Activated naive CD8-positive, alpha-beta T cell (primary cell): ENCODE results near the gene TTLL5.

Experiments
- H3K27ac Mint-ChIP-seq: one replicate; pipeline ENCODE4 v1.8.0; 2021; ENCODE audit warnings: mixed read lengths
- H3K27me3 Mint-ChIP-seq: one replicate; pipeline ENCODE4 v1.8.0; 2021; ENCODE audit warnings: mixed read lengths
- H3K36me3 Mint-ChIP-seq: one replicate; pipeline ENCODE4 v1.8.0; 2021; ENCODE audit warnings: mixed read lengths
- H3K4me1 Mint-ChIP-seq: one replicate; pipeline ENCODE4 v1.8.0; 2021; ENCODE audit warnings: low read depth, mixed read lengths
- H3K4me3 Mint-ChIP-seq: one replicate; pipeline ENCODE4 v1.8.0; 2021; ENCODE audit warnings: mild to moderate bottlenecking, mixed read lengths
- H3K9me3 Mint-ChIP-seq: one replicate; pipeline ENCODE4 v1.8.0; 2021; ENCODE audit warnings: low read depth, mixed read lengths

Gene TTLL5

GRCh38 chr14:75702122-75702521, 41.1 kb downstream of the TTLL5 start:
- no peak overlapping the region for H3K4me3 Mint-ChIP-seq
- H3K9me3 Mint-ChIP-seq, result no peaks in the 10 kb centered on the region
- H3K27ac Mint-ChIP-seq, result no peak overlapping the region
- H3K4me1 Mint-ChIP-seq, result no peaks in the 10 kb centered on the region
- H3K36me3 Mint-ChIP-seq, result peaks cover 17% of the 10 kb centered on the region
- no peaks in the 10 kb centered on the region for H3K27me3 Mint-ChIP-seq

GRCh38 chr14:75702616-75703261, 41.7 kb downstream of the TTLL5 start:
- Mint-ChIP-seq H3K27me3 (no peaks in the 10 kb centered on the region), H3K9me3 (no peaks in the 10 kb centered on the region), H3K36me3 (peaks cover 18% of the 10 kb centered on the region), H3K4me3 (no peak overlapping the region), H3K4me1 (no peaks in the 10 kb centered on the region), H3K27ac (no peak overlapping the region)

GRCh38 chr14:75703467-75703866, 42.4 kb downstream of the TTLL5 start:
- Mint-ChIP-seq H3K36me3 (peaks cover 20% of the 10 kb centered on the region), H3K27me3 (no peaks in the 10 kb centered on the region)

GRCh38 chr14:75705014-75705413, 44.0 kb downstream of the TTLL5 start:
- H3K4me3 Mint-ChIP-seq, result no peak overlapping the region
- H3K27me3 Mint-ChIP-seq, result no peaks in the 10 kb centered on the region
- H3K36me3 Mint-ChIP-seq, result peaks cover 17% of the 10 kb centered on the region
- H3K27ac Mint-ChIP-seq, result no peak overlapping the region
- no peaks in the 10 kb centered on the region for H3K4me1 Mint-ChIP-seq
- no peaks in the 10 kb centered on the region for H3K9me3 Mint-ChIP-seq

More at GRCh38 chr14:75703467-75703866, 42.4 kb downstream of the TTLL5 start:
- no peaks in the 10 kb centered on the region for H3K9me3 Mint-ChIP-seq
- H3K27ac Mint-ChIP-seq, result no peak overlapping the region
- H3K4me1 Mint-ChIP-seq, result no peaks in the 10 kb centered on the region
- no peak overlapping the region for H3K4me3 Mint-ChIP-seq

GRCh38 chr14:75709207-75709812, 48.3 kb downstream of the TTLL5 start:
- Mint-ChIP-seq H3K4me3 (no peak overlapping the region), H3K9me3 (no peaks in the 10 kb centered on the region), H3K36me3 (peaks cover 5% of the 10 kb centered on the region), H3K27ac (no peak overlapping the region), H3K4me1 (no peaks in the 10 kb centered on the region), H3K27me3 (no peaks in the 10 kb centered on the region)

GRCh38 chr14:75711105-75711795, 50.2 kb downstream of the TTLL5 start:
- Mint-ChIP-seq H3K9me3 (no peaks in the 10 kb centered on the region), H3K4me3 (no peak overlapping the region), H3K27me3 (no peaks in the 10 kb centered on the region), H3K27ac (no peak overlapping the region), H3K4me1 (no peaks in the 10 kb centered on the region), H3K36me3 (peaks cover 7% of the 10 kb centered on the region)

- H3K4me1 Mint-ChIP-seq, result no peaks in the 10 kb centered on the region
- H3K4me3 Mint-ChIP-seq, result no peak overlapping the region
- no peaks in the 10 kb centered on the region for H3K9me3 Mint-ChIP-seq
- peaks cover 9% of the 10 kb centered on the region for H3K36me3 Mint-ChIP-seq
- no peaks in the 10 kb centered on the region for H3K27me3 Mint-ChIP-seq
- H3K27ac Mint-ChIP-seq, result no peak overlapping the region
These were observed 50.8 kb downstream of the TTLL5 start for GRCh38 chr14:75711796-75712211.

- H3K36me3 Mint-ChIP-seq, result peaks cover 11% of the 10 kb centered on the region
- no peaks in the 10 kb centered on the region for H3K4me1 Mint-ChIP-seq
- no peak overlapping the region for H3K4me3 Mint-ChIP-seq
- H3K27ac Mint-ChIP-seq, result no peak overlapping the region
- no peaks in the 10 kb centered on the region for H3K9me3 Mint-ChIP-seq
- H3K27me3 Mint-ChIP-seq, result no peaks in the 10 kb centered on the region
These were observed 53.9 kb downstream of the TTLL5 start for GRCh38 chr14:75714991-75715390.

- Mint-ChIP-seq H3K27ac (no peak overlapping the region), H3K4me3 (no peak overlapping the region), H3K36me3 (peaks cover 18% of the 10 kb centered on the region), H3K4me1 (no peaks in the 10 kb centered on the region), H3K27me3 (no peaks in the 10 kb centered on the region), H3K9me3 (no peaks in the 10 kb centered on the region)
These were observed 55.1 kb downstream of the TTLL5 start for GRCh38 chr14:75715926-75716780.

- Mint-ChIP-seq H3K36me3 (peaks cover 26% of the 10 kb centered on the region), H3K4me1 (no peaks in the 10 kb centered on the region), H3K9me3 (no peaks in the 10 kb centered on the region), H3K27ac (no peak overlapping the region), H3K4me3 (no peak overlapping the region), H3K27me3 (no peaks in the 10 kb centered on the region)
These were observed 56.7 kb downstream of the TTLL5 start for GRCh38 chr14:75717729-75718128.

- Mint-ChIP-seq H3K36me3 (peaks cover 31% of the 10 kb centered on the region), H3K27me3 (no peaks in the 10 kb centered on the region), H3K4me1 (no peaks in the 10 kb centered on the region), H3K4me3 (no peak overlapping the region), H3K27ac (no peak overlapping the region), H3K9me3 (no peaks in the 10 kb centered on the region)
These were observed 57.2 kb downstream of the TTLL5 start for GRCh38 chr14:75718199-75718598.

GRCh38 chr14:75720116-75720515, 59.1 kb downstream of the TTLL5 start:
- H3K36me3 Mint-ChIP-seq, result peaks cover 34% of the 10 kb centered on the region
- H3K4me3 Mint-ChIP-seq, result no peak overlapping the region
- peaks cover 1% of the 10 kb centered on the region for H3K4me1 Mint-ChIP-seq
- H3K27me3 Mint-ChIP-seq, result no peaks in the 10 kb centered on the region
- no peak overlapping the region for H3K27ac Mint-ChIP-seq
- no peaks in the 10 kb centered on the region for H3K9me3 Mint-ChIP-seq

- no peaks in the 10 kb centered on the region for H3K27me3 Mint-ChIP-seq
- H3K36me3 Mint-ChIP-seq, result peaks cover 37% of the 10 kb centered on the region
- H3K9me3 Mint-ChIP-seq, result no peaks in the 10 kb centered on the region
- no peak overlapping the region for H3K27ac Mint-ChIP-seq
- H3K4me3 Mint-ChIP-seq, result no peak overlapping the region
- H3K4me1 Mint-ChIP-seq, result peaks cover 1% of the 10 kb centered on the region
These were observed 59.9 kb downstream of the TTLL5 start for GRCh38 chr14:75720842-75721498.

- Mint-ChIP-seq H3K9me3 (no peaks in the 10 kb centered on the region), H3K27ac (no peak overlapping the region), H3K36me3 (peaks cover 47% of the 10 kb centered on the region), H3K27me3 (no peaks in the 10 kb centered on the region), H3K4me1 (peaks cover 1% of the 10 kb centered on the region), H3K4me3 (no peak overlapping the region)
These were observed 62.7 kb downstream of the TTLL5 start for GRCh38 chr14:75723716-75724115.
